ENCODE measurements around the gene GRK1. TPM values are rescaled to one million over a fixed set of nuclear protein-coding genes. Genes with fewer than 3 reads are reported as not detected.
A peak's percentile ranks its signal among the peaks of the same experiment; 100 is the strongest.

Gene GRK1
- total RNA-seq, 4 donors from 2014 or later: not detected

DNA sequence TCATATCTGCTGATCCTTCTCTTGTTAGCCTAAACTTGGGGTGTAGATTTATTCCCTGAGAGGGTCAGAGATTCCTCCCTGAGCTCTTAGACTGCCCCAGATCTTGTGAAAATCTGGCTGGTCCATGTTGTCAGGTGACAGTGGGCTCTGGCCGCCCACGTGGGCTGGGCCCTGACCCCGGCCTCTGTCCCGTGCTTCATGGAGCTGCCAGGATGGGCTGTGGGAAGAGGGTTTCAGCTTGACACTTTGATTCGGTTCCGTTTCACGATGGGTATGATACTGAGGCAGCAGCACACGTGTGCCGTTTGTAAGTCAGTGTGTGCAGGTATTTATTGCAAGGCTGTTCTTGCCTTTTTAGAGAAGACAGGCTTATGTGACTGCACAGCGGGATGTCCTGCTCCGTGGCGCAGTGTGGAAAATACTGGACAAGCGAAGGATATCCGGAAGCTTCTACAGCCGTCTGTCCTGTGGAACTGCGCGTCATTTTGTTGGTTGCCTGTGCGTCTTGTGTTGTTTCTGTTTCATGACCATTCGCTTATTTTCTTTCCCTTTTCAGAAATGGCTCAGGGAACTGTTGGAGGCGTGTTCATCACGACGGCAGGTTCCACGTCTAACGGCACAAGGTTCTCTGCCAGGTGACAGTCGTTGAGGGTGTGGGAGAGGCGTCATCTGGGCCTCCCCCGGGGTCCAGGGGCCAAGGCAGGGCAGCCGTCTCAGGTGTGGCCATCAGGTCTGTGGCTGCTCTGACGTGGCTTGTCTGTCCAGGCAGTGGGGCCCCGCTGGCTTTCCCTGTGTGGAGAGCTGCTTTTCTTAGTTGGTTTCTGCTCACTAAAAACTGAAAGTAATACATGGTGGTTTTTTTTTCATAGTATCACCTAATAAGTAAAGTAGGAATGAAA lies 29.5 kb upstream of the GRK1 start:
- in situ Hi-C loops (cut with MboI; ENCODE audit: low pct_ligation_motif_present in 1 of 4, low pct_unique_long_range_greater_than_20kb in 1 of 4, low sequenced_read_pairs in 3 of 4): no loop called here
- TF ChIP-seq POLR2A (IDR thresholded peaks at IDR 0.05) (no peak), POLR2AphosphoS5 (IDR thresholded peaks at IDR 0.05) (no peak), EP300 (IDR thresholded peaks at IDR 0.05; ENCODE audit: low read depth) (no peak)
- TF ChIP-seq, protein P1, sequence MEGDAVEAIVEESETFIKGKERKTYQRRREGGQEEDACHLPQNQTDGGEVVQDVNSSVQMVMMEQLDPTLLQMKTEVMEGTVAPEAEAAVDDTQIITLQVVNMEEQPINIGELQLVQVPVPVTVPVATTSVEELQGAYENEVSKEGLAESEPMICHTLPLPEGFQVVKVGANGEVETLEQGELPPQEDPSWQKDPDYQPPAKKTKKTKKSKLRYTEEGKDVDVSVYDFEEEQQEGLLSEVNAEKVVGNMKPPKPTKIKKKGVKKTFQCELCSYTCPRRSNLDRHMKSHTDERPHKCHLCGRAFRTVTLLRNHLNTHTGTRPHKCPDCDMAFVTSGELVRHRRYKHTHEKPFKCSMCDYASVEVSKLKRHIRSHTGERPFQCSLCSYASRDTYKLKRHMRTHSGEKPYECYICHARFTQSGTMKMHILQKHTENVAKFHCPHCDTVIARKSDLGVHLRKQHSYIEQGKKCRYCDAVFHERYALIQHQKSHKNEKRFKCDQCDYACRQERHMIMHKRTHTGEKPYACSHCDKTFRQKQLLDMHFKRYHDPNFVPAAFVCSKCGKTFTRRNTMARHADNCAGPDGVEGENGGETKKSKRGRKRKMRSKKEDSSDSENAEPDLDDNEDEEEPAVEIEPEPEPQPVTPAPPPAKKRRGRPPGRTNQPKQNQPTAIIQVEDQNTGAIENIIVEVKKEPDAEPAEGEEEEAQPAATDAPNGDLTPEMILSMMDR (IDR thresholded peaks at IDR 0.05): no peak
- Histone ChIP-seq H3K4me3 (no peak overlapping the region), H3K9me3 (no peaks in the 10 kb centered on the region), H3K27ac (no peak overlapping the region), H3K36me3 (peaks cover 0 to 73% (median 22%) of the 10 kb centered on the region in 4 donors), H3K27me3 (no peaks in the 10 kb centered on the region), H3K4me1 (no peaks in the 10 kb centered on the region)
- intact Hi-C loops (cut with DNase I; ENCODE audit: low total_unique reads): no loop called here
- WGBS, 2 donors (ENCODE audit: low coverage in 1 of 2): 96 to 100% methylated on average over 3 to 30 of the region's 30 CpGs
- DNase-seq: peak; percentile 4

DNA sequence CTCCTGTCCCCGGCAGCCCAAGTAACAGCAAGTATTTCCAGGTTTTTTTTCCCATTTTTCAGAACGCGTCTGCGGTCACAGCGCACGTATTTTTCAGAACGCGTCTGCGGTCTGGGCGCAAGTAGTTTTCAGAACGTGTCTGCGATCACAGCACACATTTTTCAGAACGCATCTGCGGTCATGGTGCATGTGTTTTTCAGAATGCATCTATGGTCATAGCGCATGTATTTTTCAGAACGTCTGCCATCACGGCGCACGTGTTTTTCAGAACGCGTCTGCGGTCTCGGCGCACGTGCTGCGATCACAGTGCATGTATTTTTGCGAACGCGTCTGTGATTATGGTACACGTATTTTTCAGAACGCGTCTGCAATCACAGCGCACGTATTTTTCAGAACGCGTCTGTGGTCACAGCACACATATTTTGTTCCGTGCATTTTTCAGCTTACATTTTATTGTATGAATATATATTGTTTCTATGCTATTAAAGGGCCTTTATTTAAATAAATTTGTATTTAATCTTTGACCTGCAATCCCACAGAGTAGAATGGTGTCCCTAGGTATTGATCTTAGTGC lies 28.8 kb upstream of the GRK1 start:
- H3K4me3 ChIP-seq: no peak overlapping the region
- in situ Hi-C loops (cut with MboI; ENCODE audit: low pct_ligation_motif_present in 1 of 4, low pct_unique_long_range_greater_than_20kb in 1 of 4, low sequenced_read_pairs in 3 of 4): no loop called here
- peaks cover 0 to 73% (median 22%) of the 10 kb centered on the region in 4 donors for H3K36me3 ChIP-seq

DNA sequence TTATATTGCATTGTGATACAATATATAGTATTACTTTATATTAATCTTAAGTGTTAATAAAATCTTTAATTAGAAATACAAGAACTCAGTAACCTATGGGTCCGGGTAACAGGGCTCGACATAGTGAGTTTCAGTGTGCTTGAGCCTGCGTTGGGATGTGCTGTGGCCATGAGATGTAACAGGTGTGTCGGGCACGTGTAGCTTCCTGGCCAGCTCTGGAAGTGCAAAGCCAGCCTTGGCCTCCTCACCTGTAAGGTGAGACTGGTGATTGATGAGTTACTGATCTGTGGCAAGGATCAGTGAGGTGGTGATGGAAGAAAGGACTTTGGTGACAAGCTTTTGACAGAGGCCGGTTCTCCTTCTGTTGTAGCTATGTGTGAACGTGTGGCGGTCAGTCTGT lies 28.2 kb upstream of the GRK1 start:
- WGBS, 2 donors (ENCODE audit: low coverage in 1 of 2): 90 to 93% methylated on average over 8 of the region's 8 CpGs
- DNase-seq: peak; percentile 1
- no peaks in the 10 kb centered on the region for H3K27me3 ChIP-seq
- no peaks in the 10 kb centered on the region for H3K4me1 ChIP-seq
- H3K36me3 ChIP-seq: peaks cover 0 to 69% (median 19%) of the 10 kb centered on the region in 4 donors
- H3K9me3 ChIP-seq: no peaks in the 10 kb centered on the region
- TF ChIP-seq, protein P1 (IDR thresholded peaks at IDR 0.05): no peak
- TF ChIP-seq POLR2AphosphoS5 (IDR thresholded peaks at IDR 0.05) (no peak), POLR2A (IDR thresholded peaks at IDR 0.05) (no peak)
- H3K27ac ChIP-seq: no peak overlapping the region
- in situ Hi-C loops (cut with MboI; ENCODE audit: low pct_ligation_motif_present in 1 of 4, low pct_unique_long_range_greater_than_20kb in 1 of 4, low sequenced_read_pairs in 3 of 4): no loop called here
- intact Hi-C loops (cut with DNase I; ENCODE audit: low total_unique reads): no loop called here
- no peak overlapping the region for H3K4me3 ChIP-seq

More for the DNA sequence above, 28.8 kb upstream of the GRK1 start:
- Histone ChIP-seq H3K27ac (no peak overlapping the region), H3K9me3 (no peaks in the 10 kb centered on the region), H3K27me3 (no peaks in the 10 kb centered on the region), H3K4me1 (no peaks in the 10 kb centered on the region)
- TF ChIP-seq, protein P1 (IDR thresholded peaks at IDR 0.05): no peak
- no peak for TF ChIP-seq EP300 (IDR thresholded peaks at IDR 0.05; ENCODE audit: low read depth)
- TF ChIP-seq POLR2AphosphoS5 (IDR thresholded peaks at IDR 0.05): no peak
- TF ChIP-seq POLR2A (IDR thresholded peaks at IDR 0.05): no peak
- 94 to 96% methylated on average over 27 to 37 of the region's 37 CpGs for WGBS, 2 donors (ENCODE audit: low coverage in 1 of 2)
- DNase-seq: peak; percentile 4
- intact Hi-C loops (cut with DNase I; ENCODE audit: low total_unique reads): no loop called here

DNA sequence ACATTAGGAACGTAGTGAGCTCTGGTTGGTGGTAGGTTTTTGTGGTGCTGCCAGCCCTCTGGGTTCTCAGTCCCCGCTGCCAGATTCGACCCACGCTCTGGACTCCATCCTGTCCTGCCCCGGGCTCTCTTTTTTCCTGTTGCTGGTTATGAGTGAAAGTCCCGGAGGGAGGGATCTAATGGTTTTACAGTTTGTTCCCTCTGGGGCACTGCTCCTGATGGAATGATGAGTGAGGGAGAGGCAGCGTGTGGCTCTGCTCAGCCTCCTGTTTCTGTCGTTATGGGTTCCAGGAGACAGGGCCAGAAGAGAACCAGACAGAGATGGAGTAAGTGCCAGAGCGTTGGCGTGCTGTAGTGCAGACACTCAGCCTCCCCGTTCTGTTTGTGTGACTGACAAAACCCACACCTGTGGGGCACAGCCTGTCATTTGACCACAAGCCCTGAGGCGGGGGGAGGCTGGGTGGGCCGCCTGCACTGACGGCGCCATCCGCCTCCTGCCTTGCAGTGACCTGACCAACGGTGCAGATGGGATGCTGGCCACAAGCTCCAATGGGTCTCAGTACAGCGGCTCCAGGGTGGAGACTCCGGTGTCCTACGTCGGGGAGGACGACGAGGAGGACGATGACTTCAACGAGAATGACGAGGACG lies 27.3 kb upstream of the GRK1 start:
- TF ChIP-seq, protein P1 (IDR thresholded peaks at IDR 0.05): no peak
- peak in 1 of 3 donors; percentile 7 for TF ChIP-seq POLR2AphosphoS5 (IDR thresholded peaks at IDR 0.05)
- in situ Hi-C loops (cut with MboI; ENCODE audit: low pct_ligation_motif_present in 1 of 4, low pct_unique_long_range_greater_than_20kb in 1 of 4, low sequenced_read_pairs in 3 of 4): no loop called here
- intact Hi-C loops (cut with DNase I; ENCODE audit: low total_unique reads): no loop called here
- no peak overlapping the region for H3K4me3 ChIP-seq
- no peaks in the 10 kb centered on the region for H3K9me3 ChIP-seq
- peaks cover 0 to 66% (median 18%) of the 10 kb centered on the region in 4 donors for H3K36me3 ChIP-seq
- no peaks in the 10 kb centered on the region for H3K4me1 ChIP-seq
- H3K27ac ChIP-seq: no peak overlapping the region
- H3K27me3 ChIP-seq: no peaks in the 10 kb centered on the region
- 94 to 95% methylated on average over 11 to 27 of the region's 27 CpGs for WGBS, 2 donors (ENCODE audit: low coverage in 1 of 2)
- DNase-seq: peak; percentile 8
